K562 (cell line): Measurements from ENCODE around the gene GNB2. TPM values are rescaled to one million over a fixed set of nuclear protein-coding genes. Genes with fewer than 3 reads are reported as not detected.
A peak's percentile ranks its signal among the peaks of the same experiment; 100 is the strongest.

Experiments
- ELF4 ChIP-seq: fragments of 450-650 bp; formaldehyde crosslinking; IDR thresholded peaks from 2 replicates; pipeline ENCODE4 v1.4.0; 2022; ENCODE audit warnings: missing genetic modification characterization
- GABPB2 ChIP-seq: fragments of 250-450 bp; sonication (Bioruptor Pico); conservative IDR thresholded peaks from 2 replicates; pipeline ENCODE4 v1.5.1; 2021; ENCODE audit warnings: mild to moderate bottlenecking
- HMGXB4 ChIP-seq: sonication (generic); formaldehyde crosslinking; IDR thresholded peaks from 2 replicates; pipeline ENCODE4 v1.8.1; 2023; ENCODE audit warnings: mild to moderate bottlenecking, missing genetic modification reagents
- KAT7 ChIP-seq: sonication (generic); formaldehyde crosslinking; IDR thresholded peaks from 2 replicates; pipeline ENCODE4 v1.8.0; 2022; ENCODE audit warnings: missing genetic modification reagents, mild to moderate bottlenecking, borderline replicate concordance
- MEIS2 ChIP-seq: fragments of 450-650 bp; IDR thresholded peaks from 2 replicates; pipeline ENCODE4 v1.6.1; 2014; ENCODE audit warnings: mild to moderate bottlenecking; ENCODE audit not compliant: partially characterized antibody
- POLR2AphosphoS5 ChIP-seq: IDR thresholded peaks from 2 replicates; pipeline ENCODE4 v1.6.1; 2011; ENCODE audit warnings: mild to moderate bottlenecking, low read depth, low read length, moderate library complexity; ENCODE audit not compliant: control insufficient read depth, insufficient read depth
- RHOXF2B ChIP-seq: fragments of 250-450 bp; sonication (Bioruptor Pico); conservative IDR thresholded peaks from 2 replicates; pipeline ENCODE4 v1.5.1; 2021
- SIRT6 ChIP-seq: IDR thresholded peaks from one replicate; pipeline ENCODE4 v1.6.1; 2012; ENCODE audit warnings: low read depth, mild to moderate bottlenecking, control low read depth, inconsistent platforms, low read length, moderate library complexity
- ZBTB40 ChIP-seq, 2 experiments: fragments of 450-650 bp in 1 of 2; sonication (generic) in 1 of 2; formaldehyde crosslinking in 1 of 2; IDR thresholded peaks; 2 replicates each; pipeline versions ENCODE4 v1.7.1 to v1.9.0; 2016 to 2022; ENCODE audit warnings: inconsistent platforms in 1 of 2, mild to moderate bottlenecking in 1 of 2, missing genetic modification reagents in 1 of 2
- ZNF311 ChIP-seq: fragments of 250-450 bp; sonication (Bioruptor Pico); IDR thresholded peaks from 2 replicates; pipeline ENCODE4 v1.4.0; 2020; ENCODE audit warnings: mild to moderate bottlenecking, moderate library complexity
- ZNF586 ChIP-seq: fragments of 450-650 bp; formaldehyde crosslinking; conservative IDR thresholded peaks from 2 replicates; pipeline ENCODE4 v1.4.0; 2020; ENCODE audit warnings: mild to moderate bottlenecking, moderate library complexity
- ZNF79 ChIP-seq: fragments of 250-450 bp; sonication (Bioruptor Pico); IDR thresholded peaks from 2 replicates; pipeline ENCODE4 v1.4.0; 2020; ENCODE audit warnings: low read depth, mild to moderate bottlenecking, moderate library complexity
- polyA plus RNA-seq, 8 experiments: library from polyadenylated mRNA; depleted of rRNA in 4 of 8; stranded (reverse) in 5 of 8; unstranded in 3 of 8; fragments of >200 nt; fragmentation: Nextera tagmentation in 2 of 8; fragmentation: Illumina TruSeq in 1 of 8; extraction: Ambion mirVana in 2 of 8; extraction: Trizol in 1 of 8; gene quantifications; 2 replicates each; pipeline versions ENCODE4 v1.2.1 to v1.2.3, GENCODE V29; 2011 to 2014; ENCODE audit warnings: inconsistent platforms in 1 of 8, missing spikeins in 1 of 8
- total RNA-seq, 7 experiments: library from RNA; depleted of rRNA in 6 of 7; stranded (reverse); fragments of >200 nt in 6 of 7; fragmentation: Illumina TruSeq in 2 of 7; extraction: Trizol in 2 of 7; gene quantifications; 2 replicates each; pipeline versions ENCODE4 v1.2.1 to v1.2.3, GENCODE V29; 2011 to 2021; ENCODE audit warnings: low replicate concordance in 1 of 7
- TF ChIP-seq, protein P1 (sequence below): fragments of 450-650 bp; IDR thresholded peaks from 2 replicates; pipeline ENCODE4 v1.7.1; 2018; ENCODE audit warnings: mild to moderate bottlenecking, low read depth; ENCODE audit not compliant: partially characterized antibody

The GNB2 gene
- total and polyA plus RNA-seq, 9 of the 15 experiments (the other 6 are each of a cell fraction or from before 2014, with no cell fraction given), result 0.65 to 320 (median 104) TPM

DNA sequence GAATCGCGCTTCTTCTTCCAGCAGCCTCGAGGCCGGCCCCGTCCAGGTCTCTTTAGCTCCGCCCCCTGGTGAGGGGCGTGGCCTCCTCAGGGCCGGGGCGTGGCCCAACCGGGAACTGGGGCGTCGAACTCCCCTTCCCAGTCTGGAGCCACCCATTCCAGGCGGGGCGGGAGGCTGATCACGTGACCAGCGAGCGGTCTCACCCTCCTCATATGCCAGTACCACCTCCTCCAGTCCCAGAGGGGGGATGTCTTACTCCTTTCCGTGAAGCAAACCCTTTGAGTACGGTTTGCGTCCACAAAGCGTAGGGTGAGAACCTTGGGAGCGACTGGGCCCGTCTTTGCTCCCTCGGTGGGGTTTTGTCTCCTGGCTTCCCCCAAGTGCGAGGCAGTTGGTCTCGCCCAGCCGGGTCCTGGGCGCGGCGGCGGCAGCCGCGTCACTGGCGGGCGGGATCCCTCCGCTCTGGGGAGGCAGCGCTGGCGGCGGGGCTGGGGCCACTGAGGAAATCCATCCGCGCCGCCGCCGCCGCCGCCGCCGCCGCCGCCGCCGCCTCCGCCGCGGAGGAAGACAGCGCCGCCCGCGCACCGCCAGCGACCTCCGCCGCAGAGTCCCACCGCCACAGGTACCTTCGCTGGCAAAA lies at the start of gene GNB2 (continued):
- no peak for TF ChIP-seq ZBTB40 (IDR thresholded peaks at IDR 0.05)
- no peak for TF ChIP-seq ZBTB40 (CRISPR knock-in tag; IDR thresholded peaks at IDR 0.05)
- TF ChIP-seq POLR2AphosphoS5, result peak; percentile 48; the same call in 1 of the 2 replicates
- TF ChIP-seq GABPB2 (CRISPR knock-in tag), result no peak
- TF ChIP-seq, protein P1, sequence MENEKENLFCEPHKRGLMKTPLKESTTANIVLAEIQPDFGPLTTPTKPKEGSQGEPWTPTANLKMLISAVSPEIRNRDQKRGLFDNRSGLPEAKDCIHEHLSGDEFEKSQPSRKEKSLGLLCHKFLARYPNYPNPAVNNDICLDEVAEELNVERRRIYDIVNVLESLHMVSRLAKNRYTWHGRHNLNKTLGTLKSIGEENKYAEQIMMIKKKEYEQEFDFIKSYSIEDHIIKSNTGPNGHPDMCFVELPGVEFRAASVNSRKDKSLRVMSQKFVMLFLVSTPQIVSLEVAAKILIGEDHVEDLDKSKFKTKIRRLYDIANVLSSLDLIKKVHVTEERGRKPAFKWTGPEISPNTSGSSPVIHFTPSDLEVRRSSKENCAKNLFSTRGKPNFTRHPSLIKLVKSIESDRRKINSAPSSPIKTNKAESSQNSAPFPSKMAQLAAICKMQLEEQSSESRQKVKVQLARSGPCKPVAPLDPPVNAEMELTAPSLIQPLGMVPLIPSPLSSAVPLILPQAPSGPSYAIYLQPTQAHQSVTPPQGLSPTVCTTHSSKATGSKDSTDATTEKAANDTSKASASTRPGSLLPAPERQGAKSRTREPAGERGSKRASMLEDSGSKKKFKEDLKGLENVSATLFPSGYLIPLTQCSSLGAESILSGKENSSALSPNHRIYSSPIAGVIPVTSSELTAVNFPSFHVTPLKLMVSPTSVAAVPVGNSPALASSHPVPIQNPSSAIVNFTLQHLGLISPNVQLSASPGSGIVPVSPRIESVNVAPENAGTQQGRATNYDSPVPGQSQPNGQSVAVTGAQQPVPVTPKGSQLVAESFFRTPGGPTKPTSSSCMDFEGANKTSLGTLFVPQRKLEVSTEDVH, result peak; percentile 48
- no peak for TF ChIP-seq ZNF311
- peak; percentile 57; the same call in 1 of the 2 replicates for TF ChIP-seq ELF4 (CRISPR knock-in tag)
- TF ChIP-seq ZNF79 (CRISPR knock-in tag), result no peak
- no peak for TF ChIP-seq ZNF586
- no peak for TF ChIP-seq SIRT6
- peak; percentile 94 for TF ChIP-seq HMGXB4
- no peak for TF ChIP-seq MEIS2
- peak; percentile 73; the same call in 1 of the 2 replicates for TF ChIP-seq KAT7
- peak; percentile 72; the same call in 1 of the 2 replicates for TF ChIP-seq RHOXF2B
